SK-N-SH treated with all-trans-retinoic acid at 6 μM for 48 hours (cell line): Measurements from ENCODE around the gene MAK.

Source experiments
- BACH2 ChIP-seq: fragments of 250-450 bp; sonication (Bioruptor Pico); IDR thresholded peaks from 2 replicates; pipeline ENCODE4 v1.9.0; 2021; ENCODE audit warnings: mild to moderate bottlenecking, borderline replicate concordance
- ESRRG ChIP-seq: fragments of 250-450 bp; sonication (Bioruptor Pico); IDR thresholded peaks from 2 replicates; pipeline ENCODE4 v1.6.1; 2021; ENCODE audit warnings: mild to moderate bottlenecking
- GLIS3 ChIP-seq: fragments of 250-450 bp; sonication (Bioruptor Pico); IDR thresholded peaks from 2 replicates; pipeline ENCODE4 v1.5.0; 2020; ENCODE audit warnings: mild to moderate bottlenecking, moderate library complexity
- POU6F1 ChIP-seq: fragments of 250-450 bp; sonication (Bioruptor Pico); IDR thresholded peaks from 2 replicates; pipeline ENCODE4 v1.8.0; 2021; ENCODE audit warnings: low read depth, mild to moderate bottlenecking, moderate library complexity, borderline replicate concordance
- PPARA ChIP-seq: fragments of 250-450 bp; sonication (Bioruptor Pico); IDR thresholded peaks from 2 replicates; pipeline ENCODE4 v1.5.0; 2020; ENCODE audit warnings: mild to moderate bottlenecking, borderline replicate concordance
- RARB ChIP-seq: fragments of 250-450 bp; sonication (Bioruptor Pico); IDR thresholded peaks from 2 replicates; pipeline ENCODE4 v1.8.0; 2021; ENCODE audit warnings: mild to moderate bottlenecking, moderate library complexity
- TOX ChIP-seq: fragments of 250-450 bp; sonication (Bioruptor Pico); IDR thresholded peaks from 2 replicates; pipeline ENCODE4 v1.8.0; 2021; ENCODE audit warnings: mild to moderate bottlenecking, moderate library complexity, borderline replicate concordance
- ZFP3 ChIP-seq: fragments of 250-450 bp; sonication (Bioruptor Pico); IDR thresholded peaks from 2 replicates; pipeline ENCODE4 v1.5.0; 2020; ENCODE audit warnings: mild to moderate bottlenecking, moderate library complexity
- ZNF8 ChIP-seq: fragments of 450-650 bp; formaldehyde crosslinking; IDR thresholded peaks from 2 replicates; pipeline ENCODE4 v1.5.0; 2020; ENCODE audit warnings: mild to moderate bottlenecking, moderate library complexity
- TF ChIP-seq, protein P1 (sequence below): fragments of 250-450 bp; sonication (Bioruptor Pico); IDR thresholded peaks from 2 replicates; pipeline ENCODE4 v1.8.0; 2020; ENCODE audit warnings: mild to moderate bottlenecking, moderate library complexity, borderline replicate concordance

DNA sequence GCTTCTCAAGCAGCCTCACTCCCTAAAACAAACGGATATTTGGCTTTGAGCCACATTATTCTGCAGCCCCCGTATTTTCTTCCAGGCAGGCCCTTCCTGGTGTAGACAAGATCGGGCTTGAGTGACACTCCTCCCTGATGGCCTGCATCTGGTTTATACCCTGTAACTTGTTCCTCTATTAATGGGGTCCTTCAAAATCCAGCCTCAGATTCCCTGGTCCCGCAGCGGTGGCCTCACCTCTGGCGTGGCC, 115.8 kb downstream of the MAK start:
- TF ChIP-seq ZNF8 (CRISPR knock-in tag) (no peak), ZFP3 (CRISPR knock-in tag) (no peak), BACH2 (CRISPR knock-in tag) (no peak), PPARA (CRISPR knock-in tag) (no peak), TOX (CRISPR knock-in tag) (no peak), ESRRG (CRISPR knock-in tag) (no peak), GLIS3 (CRISPR knock-in tag) (no peak), POU6F1 (CRISPR knock-in tag) (no peak), RARB (CRISPR knock-in tag) (no peak)
- TF ChIP-seq, protein P1, sequence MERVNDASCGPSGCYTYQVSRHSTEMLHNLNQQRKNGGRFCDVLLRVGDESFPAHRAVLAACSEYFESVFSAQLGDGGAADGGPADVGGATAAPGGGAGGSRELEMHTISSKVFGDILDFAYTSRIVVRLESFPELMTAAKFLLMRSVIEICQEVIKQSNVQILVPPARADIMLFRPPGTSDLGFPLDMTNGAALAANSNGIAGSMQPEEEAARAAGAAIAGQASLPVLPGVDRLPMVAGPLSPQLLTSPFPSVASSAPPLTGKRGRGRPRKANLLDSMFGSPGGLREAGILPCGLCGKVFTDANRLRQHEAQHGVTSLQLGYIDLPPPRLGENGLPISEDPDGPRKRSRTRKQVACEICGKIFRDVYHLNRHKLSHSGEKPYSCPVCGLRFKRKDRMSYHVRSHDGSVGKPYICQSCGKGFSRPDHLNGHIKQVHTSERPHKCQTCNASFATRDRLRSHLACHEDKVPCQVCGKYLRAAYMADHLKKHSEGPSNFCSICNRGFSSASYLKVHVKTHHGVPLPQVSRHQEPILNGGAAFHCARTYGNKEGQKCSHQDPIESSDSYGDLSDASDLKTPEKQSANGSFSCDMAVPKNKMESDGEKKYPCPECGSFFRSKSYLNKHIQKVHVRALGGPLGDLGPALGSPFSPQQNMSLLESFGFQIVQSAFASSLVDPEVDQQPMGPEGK (CRISPR knock-in tag) = no peak
